B cell (primary cell): ENCODE data around the gene ODF2L.

Source experiments
- EZH2 ChIP-seq: IDR thresholded peaks from 2 replicates; pipeline ENCODE4 v1.6.1; 2012; ENCODE audit warnings: borderline replicate concordance, low read depth, mild to moderate bottlenecking, moderate library complexity, low read length; ENCODE audit not compliant: insufficient read depth, poor library complexity, severe bottlenecking
- TF ChIP-seq, protein P1 (sequence below): fragments of 200-600 bp; IDR thresholded peaks from one replicate; pipeline ENCODE4 v1.8.0; 2022; ENCODE audit warnings: antibody characterized with exemption, mild to moderate bottlenecking

GRCh38 chr1:86410879-86411278 is 14.8 kb upstream of the ODF2L start:
- TF ChIP-seq, protein P1, sequence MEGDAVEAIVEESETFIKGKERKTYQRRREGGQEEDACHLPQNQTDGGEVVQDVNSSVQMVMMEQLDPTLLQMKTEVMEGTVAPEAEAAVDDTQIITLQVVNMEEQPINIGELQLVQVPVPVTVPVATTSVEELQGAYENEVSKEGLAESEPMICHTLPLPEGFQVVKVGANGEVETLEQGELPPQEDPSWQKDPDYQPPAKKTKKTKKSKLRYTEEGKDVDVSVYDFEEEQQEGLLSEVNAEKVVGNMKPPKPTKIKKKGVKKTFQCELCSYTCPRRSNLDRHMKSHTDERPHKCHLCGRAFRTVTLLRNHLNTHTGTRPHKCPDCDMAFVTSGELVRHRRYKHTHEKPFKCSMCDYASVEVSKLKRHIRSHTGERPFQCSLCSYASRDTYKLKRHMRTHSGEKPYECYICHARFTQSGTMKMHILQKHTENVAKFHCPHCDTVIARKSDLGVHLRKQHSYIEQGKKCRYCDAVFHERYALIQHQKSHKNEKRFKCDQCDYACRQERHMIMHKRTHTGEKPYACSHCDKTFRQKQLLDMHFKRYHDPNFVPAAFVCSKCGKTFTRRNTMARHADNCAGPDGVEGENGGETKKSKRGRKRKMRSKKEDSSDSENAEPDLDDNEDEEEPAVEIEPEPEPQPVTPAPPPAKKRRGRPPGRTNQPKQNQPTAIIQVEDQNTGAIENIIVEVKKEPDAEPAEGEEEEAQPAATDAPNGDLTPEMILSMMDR = no peak
- no peak for TF ChIP-seq EZH2
